ENCODE results near the gene TSC22D1. TPM values are rescaled to one million over a fixed set of nuclear protein-coding genes. Genes with fewer than 3 reads are reported as not detected.

Gene TSC22D1
- total RNA-seq, 4 donors from 2014 or later, result 199 to 263 (median 248) TPM

- WGBS, result 100% methylated on average over 3 of the region's 3 CpGs
- Histone ChIP-seq H3K27me3 (no peaks in the 10 kb centered on the region), H3K9me3 (no peaks in the 10 kb centered on the region), H3K4me1 (peaks cover 0 to 7% (median 0%) of the 10 kb centered on the region in 4 donors), H3K27ac (replicated peaks in 1 of 4) (no peak overlapping the region), H3K36me3 (peaks cover 0 to 19% (median 0%) of the 10 kb centered on the region in 4 donors), H3K4me3 (no peak overlapping the region)
- DNase-seq (ENCODE audit: extremely low spot score), result no peak
- TF ChIP-seq EP300 (IDR thresholded peaks at IDR 0.05) (no peak), POLR2A (IDR thresholded peaks at IDR 0.05; ENCODE audit: low read depth) (no peak), CTCF (IDR thresholded peaks at IDR 0.05) (no peak), POLR2AphosphoS5 (IDR thresholded peaks at IDR 0.05) (no peak)
- intact Hi-C loops (cut with DNase I), result no loop called here
These were observed 190.7 kb downstream of the TSC22D1 start for GRCh38 chr13:44385401-44385800.

- no peaks in the 10 kb centered on the region for H3K27me3 ChIP-seq
- no peaks in the 10 kb centered on the region for H3K9me3 ChIP-seq
- peaks cover 0 to 21% (median 4%) of the 10 kb centered on the region in 4 donors for H3K36me3 ChIP-seq
- DNase-seq (ENCODE audit: extremely low spot score), result no peak
- intact Hi-C loops (cut with DNase I), result no loop called here
- H3K27ac ChIP-seq (replicated peaks in 1 of 4), result no peak overlapping the region
- peaks cover 0 to 7% (median 0%) of the 10 kb centered on the region in 4 donors for H3K4me1 ChIP-seq
- TF ChIP-seq POLR2AphosphoS5 (IDR thresholded peaks at IDR 0.05) (no peak), CTCF (IDR thresholded peaks at IDR 0.05) (no peak), POLR2A (IDR thresholded peaks at IDR 0.05; ENCODE audit: low read depth) (no peak), EP300 (IDR thresholded peaks at IDR 0.05) (no peak)
- H3K4me3 ChIP-seq, result no peak overlapping the region
- 97% methylated on average over 1 of the region's 1 CpG for WGBS
These were observed 191.4 kb downstream of the TSC22D1 start for GRCh38 chr13:44384778-44385177.

- TF ChIP-seq POLR2AphosphoS5 (IDR thresholded peaks at IDR 0.05) (no peak), POLR2A (IDR thresholded peaks at IDR 0.05; ENCODE audit: low read depth) (no peak), EP300 (IDR thresholded peaks at IDR 0.05) (no peak), CTCF (IDR thresholded peaks at IDR 0.05) (no peak)
- H3K27ac ChIP-seq (replicated peaks in 1 of 4), result no peak overlapping the region
- intact Hi-C loops (cut with DNase I), result no loop called here
These were observed 192.2 kb downstream of the TSC22D1 start for GRCh38 chr13:44383945-44384344.

GRCh38 chr13:44382635-44383145 is 193.4 kb downstream of the TSC22D1 start:
- WGBS, result 90% methylated on average over 5 of the region's 5 CpGs
- no peak for TF ChIP-seq POLR2A (IDR thresholded peaks at IDR 0.05; ENCODE audit: low read depth)
- TF ChIP-seq EP300 (IDR thresholded peaks at IDR 0.05), result no peak
- Histone ChIP-seq H3K4me1 (peaks cover 0 to 7% (median 0%) of the 10 kb centered on the region in 4 donors), H3K9me3 (no peaks in the 10 kb centered on the region), H3K4me3 (no peak overlapping the region), H3K27me3 (no peaks in the 10 kb centered on the region), H3K36me3 (peaks cover 0 to 24% (median 7%) of the 10 kb centered on the region in 4 donors), H3K27ac (replicated peaks in 1 of 4) (no peak overlapping the region)
- intact Hi-C loops (cut with DNase I), result no loop called here
- DNase-seq (ENCODE audit: extremely low spot score), result no peak

More at GRCh38 chr13:44383945-44384344, 192.2 kb downstream of the TSC22D1 start:
- H3K9me3 ChIP-seq, result no peaks in the 10 kb centered on the region
- peaks cover 0 to 7% (median 0%) of the 10 kb centered on the region in 4 donors for H3K4me1 ChIP-seq
- peaks cover 0 to 24% (median 7%) of the 10 kb centered on the region in 4 donors for H3K36me3 ChIP-seq
- H3K4me3 ChIP-seq, result no peak overlapping the region
- 69% methylated on average over 5 of the region's 5 CpGs for WGBS
- no peak for DNase-seq (ENCODE audit: extremely low spot score)
- H3K27me3 ChIP-seq, result no peaks in the 10 kb centered on the region

Other genes starting within 250 kb of the TSC22D1 start
- 1 to 10 TPM; 5.8 to 9.5 (median 7.4) TPM for gene SERP2, start 202.5 kb downstream of the TSC22D1 start, total RNA-seq